Hepatocyte (in vitro differentiated cells): ENCODE measurements around the gene TCF7L1. TPM values are rescaled to one million over a fixed set of nuclear protein-coding genes. Genes with fewer than 3 reads are reported as not detected.
"Not testable (repeated sequence)": the region's sequence is repeated elsewhere in the genome, so short reads cannot be mapped to it uniquely, and the experiment has no call there.

ENCODE experiments used
- DNase-seq: peaks from one replicate; pipeline ENCODE4 v3.0.0-alpha.2; 2016; ENCODE audit warnings: low spot score
- H2AFZ ChIP-seq: fragments of 200-600 bp; sonication (generic); 2 replicates; pipeline ENCODE4 v1.6.0; 2016; ENCODE audit warnings: antibody characterized with exemption, mild to moderate bottlenecking
- H3K27ac ChIP-seq: fragments of 200-600 bp; sonication (generic); 2 replicates; pipeline ENCODE4 v1.5.1; 2016; ENCODE audit warnings: mild to moderate bottlenecking
- H3K27me3 ChIP-seq: fragments of 200-600 bp; sonication (generic); 2 replicates; pipeline ENCODE4 v1.6.1; 2016
- H3K36me3 ChIP-seq: fragments of 200-600 bp; sonication (generic); replicated peaks from 2 replicates; pipeline ENCODE4 v1.5.1; 2016; ENCODE audit warnings: low read depth; ENCODE audit not compliant: insufficient read depth
- H3K4me1 ChIP-seq: fragments of 200-600 bp; sonication (generic); 2 replicates; pipeline ENCODE4 v1.5.1; 2016; ENCODE audit warnings: mild to moderate bottlenecking, moderate library complexity; ENCODE audit not compliant: insufficient read depth
- H3K4me2 ChIP-seq: fragments of 200-600 bp; sonication (generic); 2 replicates; pipeline ENCODE4 v1.6.0; 2016
- H3K4me3 ChIP-seq: fragments of 200-600 bp; sonication (generic); 2 replicates; pipeline ENCODE4 v1.5.1; 2016; ENCODE audit warnings: mild to moderate bottlenecking
- H3K79me2 ChIP-seq: fragments of 200-600 bp; sonication (generic); 2 replicates; pipeline ENCODE4 v1.6.0; 2017; ENCODE audit warnings: mild to moderate bottlenecking
- H3K9me2 ChIP-seq: fragments of 200-600 bp; sonication (generic); replicated peaks from 2 replicates; pipeline ENCODE4 v1.6.0; 2017; ENCODE audit warnings: mild to moderate bottlenecking; ENCODE audit not compliant: insufficient read depth
- H3K9me3 ChIP-seq: fragments of 200-600 bp; sonication (generic); 2 replicates; pipeline ENCODE4 v1.5.1; 2016; ENCODE audit warnings: low read depth, mild to moderate bottlenecking
- H4K20me1 ChIP-seq: fragments of 200-600 bp; sonication (generic); 2 replicates; pipeline ENCODE4 v1.6.0; 2016; ENCODE audit warnings: mild to moderate bottlenecking; ENCODE audit not compliant: insufficient read depth, poor library complexity, severe bottlenecking
- CTCF ChIP-seq: fragments of 200-600 bp; sonication (generic); IDR thresholded peaks from 2 replicates; pipeline ENCODE4 v1.5.1; 2016; ENCODE audit warnings: antibody characterized with exemption, mild to moderate bottlenecking; ENCODE audit not compliant: poor library complexity
- EZH2 ChIP-seq: fragments of 200-600 bp; sonication (generic); IDR thresholded peaks from 2 replicates; pipeline ENCODE4 v1.6.1; 2016; ENCODE audit warnings: antibody characterized with exemption, mild to moderate bottlenecking, borderline replicate concordance
- EZH2phosphoT487 ChIP-seq: fragments of 200-600 bp; sonication (generic); IDR thresholded peaks from one replicate; pipeline ENCODE4 v1.6.1; 2018; ENCODE audit warnings: antibody characterized with exemption, mild to moderate bottlenecking, low read depth, moderate library complexity; ENCODE audit not compliant: unreplicated experiment, severe bottlenecking
- WGBS: methylation state at CpG from one replicate; pipeline ENCODE4 v1.1.6; 2016; ENCODE audit warnings: low lambda C conversion rate; ENCODE audit errors: missing lambda C conversion rate; 5-methylcytosine and 5-hydroxymethylcytosine counted together
- polyA plus RNA-seq: library from polyadenylated mRNA; unstranded; fragments of >200 nt; fragmentation: Nextera tagmentation; extraction: Ambion mirVana; gene quantifications from 2 replicates; pipeline ENCODE4 v1.2.1, GENCODE V29; 2016
- total RNA-seq: library from RNA; depleted of rRNA; stranded (reverse); fragments of >200 nt; gene quantifications from 2 replicates; pipeline ENCODE4 v1.2.3, GENCODE V29; 2014

Gene TCF7L1
- total and polyA plus RNA-seq, 2 experiments from 2014 or later: 3.7 to 20.6 TPM

GRCh38 chr2:85318222-85319074 lies 185.3 kb downstream of the TCF7L1 start:
- Histone ChIP-seq H3K36me3 (no peaks in the 10 kb centered on the region), H3K4me2 (peak overlapping the region; percentile 44)
- TF ChIP-seq CTCF (no peak), EZH2phosphoT487 (no peak), EZH2 (no peak)

GRCh38 chr2:85319796-85320195 lies 186.6 kb downstream of the TCF7L1 start:
- no peak overlapping the region for H3K4me2 ChIP-seq
- no peak overlapping the region for H3K27ac ChIP-seq
- DNase-seq: no peak
- no peaks in the 10 kb centered on the region for H3K36me3 ChIP-seq
- peaks cover 10% of the 10 kb centered on the region for H3K4me1 ChIP-seq
- H3K9me2 ChIP-seq: no peaks in the 10 kb centered on the region
- H3K27me3 ChIP-seq: no peaks in the 10 kb centered on the region
- TF ChIP-seq EZH2phosphoT487 (no peak), EZH2 (no peak), CTCF (no peak)
- no peaks in the 10 kb centered on the region for H3K9me3 ChIP-seq
- peaks cover 54% of the 10 kb centered on the region for H3K79me2 ChIP-seq
- peaks cover 6% of the 10 kb centered on the region for H4K20me1 ChIP-seq
- WGBS: 99% methylated on average over 4 of the region's 4 CpGs
- no peak overlapping the region for H3K4me3 ChIP-seq
- H2AFZ ChIP-seq: no peak overlapping the region

More at GRCh38 chr2:85318222-85319074, 185.3 kb downstream of the TCF7L1 start:
- H3K9me3 ChIP-seq: no peaks in the 10 kb centered on the region
- peak; percentile 69 for DNase-seq
- no peaks in the 10 kb centered on the region for H3K27me3 ChIP-seq
- H3K9me2 ChIP-seq: no peaks in the 10 kb centered on the region
- peaks cover 6% of the 10 kb centered on the region for H4K20me1 ChIP-seq
- 62% methylated on average over 11 of the region's 11 CpGs for WGBS
- H3K79me2 ChIP-seq: peaks cover 46% of the 10 kb centered on the region
- peaks cover 4% of the 10 kb centered on the region for H3K4me1 ChIP-seq
- no peak overlapping the region for H3K4me3 ChIP-seq
- H3K27ac ChIP-seq: peak overlapping the region; percentile 44
- no peak overlapping the region for H2AFZ ChIP-seq

GRCh38 chr2:85323351-85323987 lies 190.3 kb downstream of the TCF7L1 start:
- Histone ChIP-seq H2AFZ (no peak overlapping the region), H3K4me3 (no peak overlapping the region), H3K36me3 (no peaks in the 10 kb centered on the region), H3K4me2 (peak overlapping the region; percentile 95), H4K20me1 (peaks cover 21% of the 10 kb centered on the region), H3K27me3 (no peaks in the 10 kb centered on the region), H3K9me2 (no peaks in the 10 kb centered on the region), H3K27ac (peak overlapping the region; percentile 37), H3K79me2 (peaks cover 75% of the 10 kb centered on the region), H3K9me3 (no peaks in the 10 kb centered on the region), H3K4me1 (peaks cover 19% of the 10 kb centered on the region)
- WGBS: 95% methylated on average over 9 of the region's 9 CpGs
- no peak for DNase-seq
- TF ChIP-seq EZH2phosphoT487 (no peak), EZH2 (no peak), CTCF (no peak)

GRCh38 chr2:85323988-85324367 lies 190.8 kb downstream of the TCF7L1 start:
- H3K9me2 ChIP-seq, H3K4me3 ChIP-seq, H3K9me3 ChIP-seq, H3K36me3 ChIP-seq, H3K27me3 ChIP-seq, H2AFZ ChIP-seq, DNase-seq: not testable (repeated sequence)
- H3K27ac ChIP-seq: peak overlapping the region; percentile 37
- peaks cover 21% of the 10 kb centered on the region for H4K20me1 ChIP-seq
- H3K4me2 ChIP-seq: peak overlapping the region; percentile 95
- 94% methylated on average over 11 of the region's 11 CpGs for WGBS
- H3K79me2 ChIP-seq: peaks cover 75% of the 10 kb centered on the region
- H3K4me1 ChIP-seq: peaks cover 15% of the 10 kb centered on the region
